ENCODE measurements around the gene IL1RAPL2. TPM values are rescaled to one million over a fixed set of nuclear protein-coding genes. Genes with fewer than 3 reads are reported as not detected.
"Not testable (repeated sequence)": the region's sequence is repeated elsewhere in the genome, so short reads cannot be mapped to it uniquely, and the experiment has no call there.

IL1RAPL2 gene
- total RNA-seq, 1 donor from 2014 or later = 1.0 TPM

DNA sequence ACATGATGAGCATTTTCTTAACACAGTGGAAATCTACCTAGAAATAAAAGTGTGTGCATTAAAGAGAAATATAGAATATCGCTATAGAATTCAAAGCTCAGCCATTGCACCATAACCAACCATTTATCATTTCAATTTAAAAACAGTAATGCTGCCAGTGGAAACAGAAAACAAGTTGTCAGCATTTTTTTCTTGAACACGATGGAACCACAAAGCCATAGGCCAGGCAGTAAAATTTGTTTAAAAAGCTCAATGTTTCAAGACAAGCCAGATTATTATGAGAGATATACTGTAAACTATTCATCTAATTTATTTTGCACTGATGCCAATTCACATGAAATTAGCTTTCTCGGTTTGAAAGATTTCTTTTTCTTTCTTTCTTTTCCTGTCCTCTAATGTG, 1209.7 kb downstream of the IL1RAPL2 start:
- no peaks in the 10 kb centered on the region for H3K9me3 ChIP-seq (ENCODE audit: control insufficient read depth in 3 of 3, low read length in 3 of 3)
- H3K4me1 ChIP-seq (ENCODE audit: control insufficient read depth in 3 of 3, insufficient read depth in 3 of 3, low read length in 3 of 3) = no peaks in the 10 kb centered on the region
- H3K36me3 ChIP-seq (ENCODE audit: control insufficient read depth in 3 of 3, insufficient read depth in 3 of 3, low read length in 3 of 3) = no peaks in the 10 kb centered on the region
- no peak overlapping the region for H3K4me3 ChIP-seq (ENCODE audit: low read length in 3 of 3)
- H3K9ac ChIP-seq (ENCODE audit: low read depth in 1 of 3, low read length in 3 of 3) = no peak overlapping the region
- peaks cover 0 to 6% (median 0%) of the 10 kb centered on the region in 3 donors for H3K27me3 ChIP-seq (ENCODE audit: control insufficient read depth in 3 of 3, insufficient read depth in 3 of 3, low read length in 3 of 3)
- no peak overlapping the region for H3K27ac ChIP-seq (ENCODE audit: low read depth, low read length)

DNA sequence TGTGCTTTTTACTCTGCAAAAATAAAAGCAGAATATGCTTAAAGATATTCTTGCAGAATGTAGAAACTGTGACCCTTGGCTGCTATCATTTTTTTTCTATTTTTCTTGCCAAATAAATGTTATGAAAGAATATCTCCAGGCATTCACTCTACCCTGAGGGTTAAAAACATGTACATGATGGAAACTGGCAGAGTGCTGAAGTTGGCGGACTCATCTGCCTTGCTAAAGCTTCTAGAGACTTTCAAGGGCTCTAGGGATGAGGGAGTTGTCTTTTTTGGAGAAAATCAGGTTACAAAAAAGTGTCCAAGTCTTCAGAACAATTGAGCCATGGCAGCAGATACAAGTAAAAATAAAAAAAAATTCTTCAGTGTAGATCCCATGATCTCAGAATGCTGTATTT, 1215.8 kb downstream of the IL1RAPL2 start:
- Histone ChIP-seq H3K27me3 (ENCODE audit: control insufficient read depth in 3 of 3, insufficient read depth in 3 of 3, low read length in 3 of 3) (no peaks in the 10 kb centered on the region), H3K4me1 (ENCODE audit: control insufficient read depth in 3 of 3, insufficient read depth in 3 of 3, low read length in 3 of 3) (no peaks in the 10 kb centered on the region), H3K4me3 (ENCODE audit: low read length in 3 of 3) (no peak overlapping the region), H3K36me3 (ENCODE audit: control insufficient read depth in 3 of 3, insufficient read depth in 3 of 3, low read length in 3 of 3) (no peaks in the 10 kb centered on the region), H3K9me3 (ENCODE audit: control insufficient read depth in 3 of 3, low read length in 3 of 3) (peaks cover 0 to 3% (median 0%) of the 10 kb centered on the region in 3 donors), H3K9ac (ENCODE audit: low read depth in 1 of 3, low read length in 3 of 3) (no peak overlapping the region), H3K27ac (ENCODE audit: low read depth, low read length) (no peak overlapping the region)

DNA sequence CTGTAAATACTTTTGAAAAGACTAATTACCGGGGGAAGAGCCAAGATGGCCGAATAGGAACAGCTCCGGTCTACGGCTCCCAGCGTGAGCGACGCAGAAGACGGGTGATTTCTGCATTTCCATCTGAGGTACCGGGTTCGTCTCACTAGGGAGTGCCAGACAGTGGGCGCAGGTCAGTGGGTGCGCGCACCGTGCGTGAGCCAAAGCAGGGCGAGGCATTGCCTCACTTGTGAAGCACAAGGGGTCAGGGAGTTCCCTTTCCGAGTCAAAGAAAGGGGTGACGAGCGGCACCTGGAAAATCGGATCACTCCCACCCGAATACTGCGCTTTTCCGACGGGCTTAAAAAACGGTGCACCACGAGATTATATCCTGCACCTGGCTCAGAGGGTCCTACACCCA, 1230.9 kb downstream of the IL1RAPL2 start:
- not testable (repeated sequence) for H3K27me3 ChIP-seq (ENCODE audit: control insufficient read depth in 3 of 3, insufficient read depth in 3 of 3, low read length in 3 of 3); H3K9me3 ChIP-seq (ENCODE audit: control insufficient read depth in 3 of 3, low read length in 3 of 3); H3K4me3 ChIP-seq (ENCODE audit: low read length in 3 of 3); H3K36me3 ChIP-seq (ENCODE audit: control insufficient read depth in 3 of 3, insufficient read depth in 3 of 3, low read length in 3 of 3); H3K9ac ChIP-seq (ENCODE audit: low read depth in 1 of 3, low read length in 3 of 3); H3K4me1 ChIP-seq (ENCODE audit: control insufficient read depth in 3 of 3, insufficient read depth in 3 of 3, low read length in 3 of 3); H3K27ac ChIP-seq (ENCODE audit: low read depth, low read length)

DNA sequence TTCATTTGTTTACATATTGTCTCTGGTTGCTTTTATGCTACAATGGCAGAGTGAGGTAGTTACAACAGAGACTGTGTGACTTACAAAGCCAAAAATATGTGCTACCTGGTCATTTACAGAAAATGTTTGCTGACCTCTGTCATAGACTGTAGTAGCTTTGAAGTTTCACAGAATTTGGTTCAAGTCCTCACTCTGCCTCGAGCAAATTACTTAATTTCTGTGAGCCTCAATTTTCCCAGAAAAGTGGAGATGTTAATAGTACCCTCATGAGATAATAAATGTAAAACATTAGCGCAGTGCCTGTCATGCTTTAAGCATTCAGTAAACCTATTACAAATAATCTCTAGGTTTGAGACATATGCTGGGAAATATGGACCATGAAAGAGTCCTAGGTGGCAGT, 1237.9 kb downstream of the IL1RAPL2 start:
- no peak overlapping the region for H3K4me3 ChIP-seq (ENCODE audit: low read length in 3 of 3)
- H3K27me3 ChIP-seq (ENCODE audit: control insufficient read depth in 3 of 3, insufficient read depth in 3 of 3, low read length in 3 of 3) = no peaks in the 10 kb centered on the region
- H3K9ac ChIP-seq (ENCODE audit: low read depth in 1 of 3, low read length in 3 of 3) = no peak overlapping the region
- H3K36me3 ChIP-seq (ENCODE audit: control insufficient read depth in 3 of 3, insufficient read depth in 3 of 3, low read length in 3 of 3) = no peaks in the 10 kb centered on the region
- H3K9me3 ChIP-seq (ENCODE audit: control insufficient read depth in 3 of 3, low read length in 3 of 3) = no peaks in the 10 kb centered on the region
- H3K4me1 ChIP-seq (ENCODE audit: control insufficient read depth in 3 of 3, insufficient read depth in 3 of 3, low read length in 3 of 3) = no peaks in the 10 kb centered on the region
- H3K27ac ChIP-seq (ENCODE audit: low read depth, low read length) = no peak overlapping the region

DNA sequence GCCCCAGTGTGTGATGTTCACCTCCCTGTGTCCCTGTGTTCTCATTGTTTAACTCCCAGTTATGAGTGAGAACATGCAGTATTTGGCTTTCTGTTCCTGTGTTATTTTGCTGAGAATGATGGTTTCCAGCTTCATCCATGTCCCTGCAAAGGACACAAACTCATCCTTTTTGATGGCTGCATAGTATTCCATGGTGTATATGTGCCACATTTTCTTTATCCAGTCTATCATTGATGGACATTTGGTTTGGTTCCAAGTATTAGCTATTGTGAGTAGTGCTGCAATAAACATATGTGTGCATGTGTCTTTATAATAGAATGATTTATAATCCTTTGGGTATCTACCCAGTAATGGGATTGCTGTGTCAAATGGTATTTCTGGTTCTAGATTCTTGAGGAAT, 1239.7 kb downstream of the IL1RAPL2 start:
- not testable (repeated sequence) for H3K27ac ChIP-seq (ENCODE audit: low read depth, low read length); H3K4me3 ChIP-seq (ENCODE audit: low read length in 3 of 3); H3K36me3 ChIP-seq (ENCODE audit: control insufficient read depth in 3 of 3, insufficient read depth in 3 of 3, low read length in 3 of 3); H3K9me3 ChIP-seq (ENCODE audit: control insufficient read depth in 3 of 3, low read length in 3 of 3); H3K27me3 ChIP-seq (ENCODE audit: control insufficient read depth in 3 of 3, insufficient read depth in 3 of 3, low read length in 3 of 3); H3K4me1 ChIP-seq (ENCODE audit: control insufficient read depth in 3 of 3, insufficient read depth in 3 of 3, low read length in 3 of 3); H3K9ac ChIP-seq (ENCODE audit: low read depth in 1 of 3, low read length in 3 of 3)

DNA sequence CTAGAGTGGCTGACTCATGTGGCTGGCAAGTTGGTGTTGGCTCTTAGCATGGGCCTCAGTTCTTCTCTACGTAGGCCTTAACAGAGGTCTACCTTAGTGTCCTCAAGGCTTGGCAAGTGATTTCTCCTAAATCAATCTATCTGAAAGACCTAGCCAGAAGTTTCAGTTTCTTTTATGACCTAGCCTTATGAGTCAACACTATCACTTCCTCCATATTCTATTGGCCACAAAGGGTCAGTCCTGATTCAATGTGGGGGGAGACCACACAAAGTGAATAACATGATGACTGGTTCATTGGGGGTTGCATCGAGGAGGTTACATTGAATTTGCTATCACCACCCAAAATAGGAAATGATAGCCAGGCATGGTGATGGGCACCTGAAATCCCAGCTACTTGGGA, 1250.5 kb downstream of the IL1RAPL2 start:
- Histone ChIP-seq H3K9ac (ENCODE audit: low read depth in 1 of 3, low read length in 3 of 3) (no peak overlapping the region), H3K27me3 (ENCODE audit: control insufficient read depth in 3 of 3, insufficient read depth in 3 of 3, low read length in 3 of 3) (peaks cover 3 to 36% (median 5%) of the 10 kb centered on the region in 3 donors), H3K36me3 (ENCODE audit: control insufficient read depth in 3 of 3, insufficient read depth in 3 of 3, low read length in 3 of 3) (no peaks in the 10 kb centered on the region), H3K4me3 (ENCODE audit: low read length in 3 of 3) (no peak overlapping the region), H3K9me3 (ENCODE audit: control insufficient read depth in 3 of 3, low read length in 3 of 3) (no peaks in the 10 kb centered on the region), H3K4me1 (ENCODE audit: control insufficient read depth in 3 of 3, insufficient read depth in 3 of 3, low read length in 3 of 3) (peaks cover 0 to 1% (median 0%) of the 10 kb centered on the region in 3 donors), H3K27ac (ENCODE audit: low read depth, low read length) (no peak overlapping the region)

Small RNA genes within 50 kb of the gene (small RNA-seq; reads per million reads assigned to genes)
- gene RNU6-207P = not detected

Data from skeletal muscle tissue (tissue), 5 donors.